ENCODE results near the gene RAB5B.

RAB5B gene

GRCh38 chr12:56041552-56042429 is 67.9 kb downstream of the RAB5B start, which contains the start of gene RPS26 (continued):
- TF ChIP-seq ZNF645 (tag by site-specific recombination; IDR thresholded peaks at IDR 0.05) (0 out of 2 replicates have a peak, but pooled peaks have one; percentile 28), ZNF677 (tag by site-specific recombination; IDR thresholded peaks at IDR 0.05) (no peak), ZBTB49 (tag by site-specific recombination; IDR thresholded peaks at IDR 0.05; ENCODE audit: low read depth) (peak; percentile 19; the same call in 1 of the 2 replicates), HIC1 (tag by site-specific recombination; IDR thresholded peaks at IDR 0.05) (peak; percentile 93), ZNF391 (tag by site-specific recombination; IDR thresholded peaks at IDR 0.05; ENCODE audit: borderline replicate concordance, low read depth) (peak; percentile 98), ZNF624 (tag by site-specific recombination; IDR thresholded peaks at IDR 0.05) (no peak), ZNF76 (tag by site-specific recombination; IDR thresholded peaks at IDR 0.05; ENCODE audit: borderline replicate concordance, low read depth) (peak; percentile 99), ZNF133 (tag by site-specific recombination; IDR thresholded peaks at IDR 0.05) (no peak), GFI1B (tag by site-specific recombination; IDR thresholded peaks at IDR 0.05) (0 out of 2 replicates have a peak, but pooled peaks have one; percentile 5), ZNF112 (tag by site-specific recombination; IDR thresholded peaks at IDR 0.05) (no peak), ZNF777 (tag by site-specific recombination; IDR thresholded peaks at IDR 0.05; ENCODE audit: borderline replicate concordance) (0 out of 2 replicates have a peak, but pooled peaks have one; percentile 47), ZSCAN23 (tag by site-specific recombination; IDR thresholded peaks at IDR 0.05) (peak; percentile 96), ZNF140 (tag by site-specific recombination; IDR thresholded peaks at IDR 0.05) (no peak), GLI2 (tag by site-specific recombination; IDR thresholded peaks at IDR 0.05; ENCODE audit: borderline replicate concordance, low read depth) (no peak), ZNF580 (tag by site-specific recombination; IDR thresholded peaks at IDR 0.05) (peak; percentile 98), REST (tag by site-specific recombination; IDR thresholded peaks at IDR 0.05) (peak; percentile 67; the same call in 1 of the 2 replicates), ELK4 (IDR thresholded peaks at IDR 0.05; ENCODE audit: borderline replicate concordance, low read depth, low read length) (peak; percentile 78), ZSCAN18 (tag by site-specific recombination; IDR thresholded peaks at IDR 0.05) (peak; percentile 90; the same call in 1 of the 2 replicates), ZSCAN16 (tag by site-specific recombination; IDR thresholded peaks at IDR 0.05) (no peak), MYNN (tag by site-specific recombination; IDR thresholded peaks at IDR 0.05; ENCODE audit: borderline replicate concordance) (no peak), ZNF610 (tag by site-specific recombination; IDR thresholded peaks at IDR 0.05; ENCODE audit: borderline replicate concordance) (peak; percentile 89), ZBTB6 (tag by site-specific recombination; IDR thresholded peaks at IDR 0.05) (no peak), ZBTB8A (tag by site-specific recombination; IDR thresholded peaks at IDR 0.05) (peak; percentile 76), TCF7L2 (IDR thresholded peaks at IDR 0.05; ENCODE audit: borderline replicate concordance, low read depth, low read length) (no peak)
